HG03520 (cell line): ENCODE results near the gene PRTG.

Source experiments
- ATAC-seq: cut with Tn5 transposase; IDR thresholded peaks from one replicate; pipeline ENCODE4 v1.9.1; 2021; ENCODE audit warnings: mild to moderate bottlenecking, moderate library complexity; ENCODE audit not compliant: unreplicated experiment

PRTG gene

DNA sequence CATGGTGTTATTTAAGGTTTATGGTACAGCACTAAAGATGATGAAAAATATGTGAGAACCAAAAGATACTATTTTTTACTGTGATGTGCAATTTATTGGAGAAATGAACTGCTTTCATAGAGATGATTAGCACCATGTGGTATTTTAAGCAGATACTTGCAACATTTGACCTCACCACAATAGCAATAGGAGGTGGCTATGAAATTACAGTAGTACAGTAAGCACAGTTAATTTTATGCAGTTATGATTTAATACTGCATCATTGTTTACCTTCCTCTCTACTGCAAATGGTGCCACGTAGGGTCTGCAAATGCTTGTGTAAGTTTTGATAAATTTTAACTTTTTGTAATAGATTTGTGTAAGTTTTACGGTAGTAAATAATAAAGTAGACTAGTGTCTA is 168.9 kb downstream of the PRTG start:
- no peak for ATAC-seq

GRCh38 chr15:55573224-55573623 is 169.7 kb downstream of the PRTG start:
- no peak for ATAC-seq

DNA sequence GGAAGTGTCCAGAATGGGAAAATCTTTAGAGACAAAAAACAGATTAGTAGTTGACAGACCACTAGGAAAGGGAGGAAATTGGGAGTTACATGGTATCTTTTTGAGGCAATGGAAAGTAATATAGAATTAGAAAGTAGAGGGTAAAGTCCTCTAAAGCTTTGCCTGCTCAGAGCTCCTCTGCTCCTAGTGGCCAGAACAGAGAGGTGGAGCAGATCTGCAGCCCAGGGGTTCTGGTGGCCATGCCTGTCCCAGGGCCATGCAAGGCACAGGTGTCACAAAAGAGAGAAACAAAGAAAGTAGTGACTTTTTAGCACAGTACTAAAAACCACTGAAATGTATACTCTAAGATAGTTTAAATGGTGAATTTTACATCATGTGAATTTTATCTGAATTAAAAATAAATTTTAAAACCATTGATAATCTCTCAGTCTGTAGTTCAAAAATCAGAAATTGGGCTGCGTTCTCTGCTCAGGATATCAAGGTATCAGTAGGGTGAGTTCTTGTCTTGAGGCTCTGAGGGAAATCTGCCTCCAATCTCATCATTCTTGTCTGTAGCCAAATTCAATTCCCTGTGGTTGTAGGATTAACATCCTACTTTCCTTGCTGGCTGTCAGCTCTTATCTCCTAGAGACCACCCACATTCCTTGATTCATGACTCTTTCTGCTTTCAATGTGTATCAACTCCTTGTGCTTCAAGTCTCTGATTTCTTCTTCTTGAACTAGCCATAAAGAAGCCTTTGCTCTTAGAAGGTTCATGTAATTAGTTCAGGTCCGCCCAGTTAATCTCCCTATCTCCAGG is 178.4 kb downstream of the PRTG start:
- ATAC-seq, result no peak

- ATAC-seq, result no peak
Observed at GRCh38 chr15:55562601-55563000, 180.4 kb downstream of the PRTG start.
